H1 (cell line): Measurements from ENCODE around the gene CHST12. TPM values are rescaled to one million over a fixed set of nuclear protein-coding genes. Genes with fewer than 3 reads are reported as not detected.

Experiments
- CTCF ChIA-PET: fragments of 300-600 bp; sonication (Branson Sonifier 250); formaldehyde crosslinking; loops from one replicate; lab custom pipeline; 2021; ENCODE audit not compliant: partially characterized antibody; lab: Charles Lee
- POLR2A ChIA-PET: fragments of 300-600 bp; sonication (Branson Sonifier 250); formaldehyde crosslinking; loops from one replicate; lab custom pipeline; 2021; ENCODE audit warnings: inconsistent platforms; ENCODE audit not compliant: partially characterized antibody; lab: Charles Lee
- DNase-seq, 2 experiments: peaks; one replicate each; pipeline versions ENCODE4 v3.0.0 to v3.0.0-alpha.2; 2010 to 2022; ENCODE audit warnings: low spot score in 2 of 2, low read depth in 1 of 2, mixed read lengths in 1 of 2
- FAIRE-seq: peaks from 2 replicates; lab custom pipeline; 2011; peaks lifted over from hg19 to GRCh38; lab: Jason Lieb, UNC
- H2AFZ ChIP-seq: 2 replicates; pipeline ENCODE4 v1.8.1; 2012; ENCODE audit warnings: low read length, inconsistent platforms
- H2AK5ac ChIP-seq: 2 replicates; pipeline ENCODE4 v1.6.1; 2013; ENCODE audit warnings: low read depth, low read length
- H2BK120ac ChIP-seq: replicated peaks from 2 replicates; pipeline ENCODE3; 2013; ENCODE audit warnings: low read depth, low read length, inconsistent platforms
- H2BK12ac ChIP-seq: 2 replicates; pipeline ENCODE4 v1.6.1; 2013; ENCODE audit warnings: low read depth, low read length
- H2BK15ac ChIP-seq: 2 replicates; pipeline ENCODE4 v1.6.1; 2013; ENCODE audit warnings: low read length
- H2BK20ac ChIP-seq: 2 replicates; pipeline ENCODE4 v1.6.1; 2013; ENCODE audit warnings: low read length
- H2BK5ac ChIP-seq: 2 replicates; pipeline ENCODE4 v1.6.1; 2013; ENCODE audit warnings: low read depth, low read length
- H3K14ac ChIP-seq: 2 replicates; pipeline ENCODE4 v1.6.1; 2013; ENCODE audit warnings: inconsistent platforms; ENCODE audit not compliant: insufficient read length
- H3K18ac ChIP-seq: 2 replicates; pipeline ENCODE4 v1.6.1; 2013; ENCODE audit warnings: low read length; ENCODE audit errors: extremely low read depth
- H3K23ac ChIP-seq: 2 replicates; pipeline ENCODE4 v1.6.1; 2013; ENCODE audit warnings: inconsistent platforms; ENCODE audit not compliant: insufficient read length
- H3K23me2 ChIP-seq: 2 replicates; pipeline ENCODE4 v1.6.1; 2013; ENCODE audit warnings: low read depth, low read length
- H3K27ac ChIP-seq: 2 replicates; pipeline ENCODE4 v1.6.1; 2011; ENCODE audit warnings: low read depth, low read length, inconsistent platforms
- H3K27me3 ChIP-seq, 4 experiments: replicated peaks in 1 of 4; 1 replicate in 1 of 4; 2 replicates in 3 of 4; pipeline versions ENCODE4 v1.6.1 to v1.8.1; 2011 to 2013; ENCODE audit warnings: low read length in 3 of 4, mild to moderate bottlenecking in 3 of 4, inconsistent platforms in 2 of 4, mixed read lengths in 2 of 4, moderate library complexity in 1 of 4; ENCODE audit not compliant: control insufficient read depth in 3 of 4, insufficient read depth in 3 of 4; ENCODE audit errors: extremely low read depth in 1 of 4
- H3K36me3 ChIP-seq, 4 experiments: 2 replicates each; pipeline versions ENCODE4 v1.6.1 to v1.8.1; 2011 to 2013; ENCODE audit warnings: mild to moderate bottlenecking in 4 of 4, low read length in 3 of 4, moderate library complexity in 2 of 4, control low read depth in 1 of 4, inconsistent platforms in 1 of 4; ENCODE audit not compliant: insufficient read depth in 4 of 4, control insufficient read depth in 2 of 4
- H3K4ac ChIP-seq: replicated peaks from 2 replicates; pipeline ENCODE3; 2013; ENCODE audit warnings: low read length, low read depth, mixed read lengths, inconsistent platforms; ENCODE audit not compliant: insufficient read length
- H3K4me1 ChIP-seq, 4 experiments: replicated peaks in 1 of 4; 1 replicate in 1 of 4; 2 replicates in 3 of 4; pipeline versions ENCODE4 v1.6.1 to v1.8.1; 2011 to 2013; ENCODE audit warnings: low read length in 3 of 4, inconsistent platforms in 2 of 4, mixed read lengths in 1 of 4; ENCODE audit not compliant: insufficient read depth in 4 of 4, control insufficient read depth in 3 of 4
- H3K4me2 ChIP-seq, 2 experiments: 2 replicates each; pipeline versions ENCODE4 v1.6.1 to v1.8.1; 2011 to 2013; ENCODE audit warnings: low read depth in 2 of 2, low read length in 2 of 2, control low read depth in 1 of 2, inconsistent platforms in 1 of 2, mild to moderate bottlenecking in 1 of 2; ENCODE audit not compliant: insufficient read depth in 1 of 2
- H3K4me3 ChIP-seq, 4 experiments: fragments of 200-600, 300-600 bp in 1 of 4; sonication (generic), shearing (Covaris generic), sonication (Bioruptor Twin) in 1 of 4; 2 replicates each; pipeline versions ENCODE4 v1.5.1 to v1.8.1; 2011 to 2016; ENCODE audit warnings: low read length in 4 of 4, low read depth in 3 of 4, control low read depth in 2 of 4, inconsistent platforms in 2 of 4, mild to moderate bottlenecking in 2 of 4, mixed read lengths in 1 of 4, moderate library complexity in 1 of 4; ENCODE audit not compliant: insufficient read depth in 2 of 4; ENCODE audit errors: extremely low read depth in 1 of 4
- H3K56ac ChIP-seq: replicated peaks from 2 replicates; pipeline ENCODE3; 2013; ENCODE audit warnings: low read depth, mild to moderate bottlenecking, mixed read lengths, low read length, inconsistent platforms; ENCODE audit not compliant: insufficient read length
- H3K79me1 ChIP-seq: 2 replicates; pipeline ENCODE4 v1.6.1; 2013; ENCODE audit warnings: low read depth, low read length, control low read depth
- H3K79me2 ChIP-seq, 2 experiments: 2 replicates each; pipeline versions ENCODE4 v1.6.1 to v1.8.1; 2012 to 2013; ENCODE audit warnings: low read length in 2 of 2, mild to moderate bottlenecking in 2 of 2, inconsistent platforms in 1 of 2; ENCODE audit not compliant: insufficient read depth in 2 of 2, control insufficient read depth in 1 of 2
- H3K9ac ChIP-seq, 4 experiments: replicated peaks in 1 of 4; 1 replicate in 1 of 4; 2 replicates in 3 of 4; pipeline versions ENCODE4 v1.6.1 to v1.8.1; 2011 to 2013; ENCODE audit warnings: low read depth in 3 of 4, low read length in 3 of 4, control low read depth in 2 of 4, mild to moderate bottlenecking in 2 of 4, moderate library complexity in 2 of 4, inconsistent platforms in 1 of 4; ENCODE audit errors: extremely low read depth in 1 of 4
- H3K9me3 ChIP-seq, 2 experiments: 2 replicates each; pipeline versions ENCODE4 v1.6.1 to v1.8.1; 2012 to 2013; ENCODE audit warnings: mild to moderate bottlenecking in 2 of 2, moderate library complexity in 2 of 2, control low read depth in 1 of 2, inconsistent platforms in 1 of 2, low read depth in 1 of 2, low read length in 1 of 2, mixed read lengths in 1 of 2; ENCODE audit not compliant: insufficient read depth in 2 of 2
- H4K20me1 ChIP-seq, 2 experiments: replicated peaks in 1 of 2; 2 replicates each; pipeline versions ENCODE3 to v1.8.1; 2011 to 2013; ENCODE audit warnings: inconsistent platforms in 2 of 2, low read length in 2 of 2, mild to moderate bottlenecking in 1 of 2; ENCODE audit not compliant: insufficient read depth in 2 of 2, control insufficient read depth in 1 of 2
- H4K5ac ChIP-seq: 2 replicates; pipeline ENCODE4 v1.6.1; 2013; ENCODE audit warnings: low read length, low read depth, mixed read lengths, inconsistent platforms; ENCODE audit not compliant: insufficient read length
- H4K8ac ChIP-seq: 2 replicates; pipeline ENCODE4 v1.8.0; 2013; ENCODE audit warnings: mild to moderate bottlenecking, moderate library complexity, low read length, inconsistent platforms; ENCODE audit not compliant: insufficient read depth; ENCODE audit errors: extremely low read depth
- H4K91ac ChIP-seq: replicated peaks from 2 replicates; pipeline ENCODE3; 2013; ENCODE audit warnings: low read length, mixed read lengths, inconsistent platforms; ENCODE audit not compliant: insufficient read length
- BRCA1 ChIP-seq: IDR thresholded peaks from 2 replicates; pipeline ENCODE4 v1.6.1; 2012; ENCODE audit warnings: low read depth, low read length, improper control_type of control experiment
- TEAD4 ChIP-seq: IDR thresholded peaks from 2 replicates; pipeline ENCODE4 v1.6.1; 2012; ENCODE audit warnings: low read depth, low read length, inconsistent platforms, mixed read lengths
- WGBS, 2 experiments: shearing (Covaris generic) in 1 of 2; methylation state at CpG; one replicate each; pipeline versions ENCODE4 v1.1.6 to v1.1.7; 2013 to 2015; ENCODE audit warnings: low lambda C conversion rate in 2 of 2, mixed read lengths in 2 of 2, inconsistent platforms in 1 of 2, low coverage in 1 of 2, missing lambda C conversion rate in 1 of 2; ENCODE audit not compliant: insufficient replicate concordance in 2 of 2, insufficient coverage in 1 of 2, insufficient read length in 1 of 2; ENCODE audit errors: extremely low coverage in 1 of 2, missing lambda C conversion rate in 1 of 2; 5-methylcytosine and 5-hydroxymethylcytosine counted together
- polyA plus RNA-seq, 7 experiments: library from polyadenylated mRNA; depleted of rRNA in 3 of 7; stranded (reverse) in 5 of 7; unstranded in 2 of 7; fragments of >200 nt in 5 of 7; fragments of 200-250 nt in 2 of 7; gene quantifications; 1 replicate in 5 of 7; 2 replicates in 1 of 7; 4 replicates in 1 of 7; pipeline versions ENCODE4 v1.2.1 to v1.2.3, GENCODE V29; 2011 to 2013; ENCODE audit warnings: missing spikeins in 2 of 7, mixed read lengths in 2 of 7
- total RNA-seq: library from RNA; stranded (reverse); fragmentation: NEBNext Ultra II Directional; extraction: Animal tissue kit (Norgen Biotek cat#: 25700); gene quantifications from 2 replicates; pipeline ENCODE4 v1.2.1, GENCODE V29; 2021

Gene CHST12
- total and polyA plus RNA-seq, 2 of the 8 experiments (the other 6 are each of a cell fraction or from before 2014, with no cell fraction given) = 13.4 to 24.1 TPM

DNA sequence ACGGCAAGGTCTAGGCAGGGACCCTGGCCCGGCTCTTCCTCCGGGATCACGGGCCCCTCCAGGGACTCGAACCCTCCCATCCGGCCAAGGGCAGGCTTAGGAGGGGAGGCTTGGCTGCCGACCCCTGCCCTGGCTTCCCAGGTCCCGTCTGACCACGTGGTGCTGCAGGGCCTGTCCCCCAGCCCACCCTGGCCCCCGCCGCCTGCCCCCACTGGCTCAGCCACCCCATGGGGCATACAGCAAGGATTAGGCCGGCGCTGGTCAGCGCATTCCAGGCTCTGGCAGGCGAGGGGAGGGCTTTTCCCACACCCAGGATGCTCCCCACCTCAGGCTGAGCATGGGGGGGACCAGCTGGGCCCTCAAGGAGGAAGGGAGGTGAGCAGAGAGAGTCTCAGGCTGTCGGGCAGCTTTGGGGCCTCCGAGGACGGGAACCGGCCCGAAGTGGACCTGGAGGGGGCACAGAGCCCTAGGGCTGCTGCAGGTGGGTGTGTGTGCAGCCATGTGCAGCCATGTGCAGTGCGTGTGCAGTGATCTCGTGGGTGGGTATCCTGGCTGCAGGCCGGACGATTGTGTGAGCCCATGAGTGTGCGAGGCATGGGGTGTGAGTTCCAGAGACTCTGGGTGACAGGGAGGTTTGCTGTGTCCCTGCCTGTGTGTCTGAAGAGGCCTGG lies 73.5 kb downstream of the CHST12 start:
- Histone ChIP-seq H3K4ac (peak overlapping the region; percentile 98), H4K20me1 (no peaks in the 10 kb centered on the region), H3K18ac (peak overlapping the region; percentile 87), H2BK12ac (peak overlapping the region; percentile 97; the same call in 1 of the 2 replicates), H3K36me3 (no peaks in the 10 kb centered on the region), H3K14ac (no peak overlapping the region), H3K4me1 (peaks cover 0 to 34% (median 20%) of the 10 kb centered on the region in 4 experiments; a peak in 6 of 7 replicates), H3K9ac (no peak overlapping the region), H3K4me3 (no peak overlapping the region), H2BK120ac (peak overlapping the region; percentile 87), H3K9me3 (no peaks in the 10 kb centered on the region), H3K27me3 (no peaks in the 10 kb centered on the region; a peak in 2 of 7 replicates), H2BK20ac (peak overlapping the region; percentile 23; the same call in 1 of the 2 replicates), H4K8ac (no peak overlapping the region; the same call in 1 of the 2 replicates), H4K91ac (peak overlapping the region; percentile 96), H2BK5ac (peak overlapping the region; percentile 40; the same call in 1 of the 2 replicates), H2AK5ac (no peak overlapping the region; the same call in 1 of the 2 replicates), H2AFZ (no peak overlapping the region), H3K79me2 (no peaks in the 10 kb centered on the region), H2BK15ac (peak overlapping the region; percentile 81; the same call in 1 of the 2 replicates), H3K79me1 (no peaks in the 10 kb centered on the region), H3K56ac (no peak overlapping the region), H3K23me2 (no peaks in the 10 kb centered on the region; the same call in 1 of the 2 replicates), H3K23ac (no peak overlapping the region), H4K5ac (peak overlapping the region; percentile 59), H3K4me2 (no peak overlapping the region), H3K27ac (no peak overlapping the region)
- FAIRE-seq (no peak), DNase-seq (no peak)
- ChIA-PET POLR2A (interaction anchor here (0.8 kb wide), 1 partner anchor 14 kb away, joined by 3 read pairs; no protein-coding TSS in a partner anchor), CTCF (interaction anchor here (1.1 to 3.4 kb wide), 3 partner anchors 17 to 27 kb away, joined by 3 to 20 read pairs (median 3); no protein-coding TSS in a partner anchor)
- peak; percentile 51; the same call in 1 of the 2 replicates for TF ChIP-seq TEAD4
- TF ChIP-seq BRCA1 = no peak
- 83% methylated on average over 12 of the region's 25 CpGs; no CpG with 5 or more reads in 1 of the 2 experiments for WGBS, 2 experiments
